ENCODE measurements around the gene ZNF385B. TPM values are rescaled to one million over a fixed set of nuclear protein-coding genes. Genes with fewer than 3 reads are reported as not detected.
"Not testable (repeated sequence)": the region's sequence is repeated elsewhere in the genome, so short reads cannot be mapped to it uniquely, and the experiment has no call there.

The ZNF385B gene
- polyA plus RNA-seq (ENCODE audit: insufficient read length in 12 of 12) = 10 to 100 TPM in 11 of 12 donors, not detected in 1; 11.0 to 32.8 (median 19.8) TPM
- long read RNA-seq, donor 1 = 0 reads
- long read RNA-seq, donor 2, partial matches to known transcripts = 7 of 9 reads
- long read RNA-seq, donor 2, other reads (novel, unspliced or antisense) = 0 of 9 reads
- long read RNA-seq, donor 3, partial matches to known transcripts = 0 of 2 reads
- long read RNA-seq, donor 3, other reads (novel, unspliced or antisense) = 0 of 2 reads
- long read RNA-seq, donor 4, partial matches to known transcripts = 0 of 1 reads
- long read RNA-seq, donor 4, other reads (novel, unspliced or antisense) = 0 of 1 reads
- long read RNA-seq, donor 5, partial matches to known transcripts = 7 of 7 reads
- long read RNA-seq, donor 5, other reads (novel, unspliced or antisense) = 0 of 7 reads
- long read RNA-seq, donor 6 = 0 reads
- long read RNA-seq, donor 7 = 0 reads
- long read RNA-seq, donor 8, partial matches to known transcripts = 0 of 2 reads
- long read RNA-seq, donor 8, other reads (novel, unspliced or antisense) = 0 of 2 reads
- long read RNA-seq, donor 9 = 0 reads
- long read RNA-seq, donor 10, partial matches to known transcripts = 0 of 1 reads
- long read RNA-seq, donor 10, other reads (novel, unspliced or antisense) = 0 of 1 reads
- long read RNA-seq, donor 11, partial matches to known transcripts = 0 of 1 reads
- long read RNA-seq, donor 11, other reads (novel, unspliced or antisense) = 0 of 1 reads

DNA sequence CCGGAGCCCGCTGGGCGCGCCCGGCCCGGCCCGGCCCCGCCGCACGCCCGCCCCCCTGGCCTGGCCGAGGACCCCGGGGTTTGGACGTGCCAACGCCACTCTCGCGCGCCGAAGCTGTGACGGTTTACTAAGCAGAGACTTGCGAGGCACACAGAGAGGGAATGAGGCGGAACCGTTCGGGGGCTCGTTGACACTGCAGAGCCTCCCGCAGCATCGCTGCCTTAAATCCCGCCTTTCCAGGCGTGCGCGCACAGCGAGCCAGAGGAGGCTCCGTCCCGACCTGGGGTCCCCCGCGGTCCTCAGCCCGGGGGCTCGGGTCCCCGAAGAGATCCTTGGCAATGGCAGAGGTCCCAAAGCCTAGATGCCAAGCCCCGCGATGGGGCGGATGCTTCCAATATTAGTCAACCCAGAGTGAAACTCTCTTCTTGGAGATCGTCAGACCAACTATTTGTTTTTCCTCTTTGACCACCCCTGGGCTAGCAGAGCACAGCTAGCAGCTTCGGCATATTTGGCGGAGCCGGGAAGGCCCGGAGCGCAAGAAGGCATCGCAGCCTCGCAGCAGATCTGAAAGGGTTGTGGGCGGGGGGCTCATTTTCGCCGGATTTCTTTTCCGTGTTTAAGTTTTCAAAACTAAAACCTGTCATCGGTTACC, at the start of gene ZNF385B:
Gene ZNF385B (minus strand): TSS at position 197 of the 652 bp plus-strand sequence.
- peak; percentile 23 for DNase-seq

DNA sequence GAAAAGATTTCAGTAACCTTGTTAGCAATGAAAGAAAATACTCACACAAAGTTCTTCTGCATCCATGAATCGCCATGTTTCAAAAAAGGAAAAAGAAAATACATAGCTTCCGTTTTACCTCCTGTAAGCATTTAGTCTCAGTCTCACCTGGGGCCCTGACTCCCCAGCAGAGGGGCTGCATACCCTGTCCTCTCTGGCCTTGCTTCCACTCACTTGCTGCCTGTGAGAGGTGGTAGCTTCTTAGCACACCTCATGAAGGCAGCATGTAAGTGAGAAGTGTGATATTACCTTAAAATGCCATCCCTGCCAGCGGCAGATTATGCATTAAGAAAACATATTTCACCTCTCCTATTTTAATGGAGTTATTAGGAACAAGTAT, 49.3 kb upstream of the ZNF385B start:
- no peak for DNase-seq

DNA sequence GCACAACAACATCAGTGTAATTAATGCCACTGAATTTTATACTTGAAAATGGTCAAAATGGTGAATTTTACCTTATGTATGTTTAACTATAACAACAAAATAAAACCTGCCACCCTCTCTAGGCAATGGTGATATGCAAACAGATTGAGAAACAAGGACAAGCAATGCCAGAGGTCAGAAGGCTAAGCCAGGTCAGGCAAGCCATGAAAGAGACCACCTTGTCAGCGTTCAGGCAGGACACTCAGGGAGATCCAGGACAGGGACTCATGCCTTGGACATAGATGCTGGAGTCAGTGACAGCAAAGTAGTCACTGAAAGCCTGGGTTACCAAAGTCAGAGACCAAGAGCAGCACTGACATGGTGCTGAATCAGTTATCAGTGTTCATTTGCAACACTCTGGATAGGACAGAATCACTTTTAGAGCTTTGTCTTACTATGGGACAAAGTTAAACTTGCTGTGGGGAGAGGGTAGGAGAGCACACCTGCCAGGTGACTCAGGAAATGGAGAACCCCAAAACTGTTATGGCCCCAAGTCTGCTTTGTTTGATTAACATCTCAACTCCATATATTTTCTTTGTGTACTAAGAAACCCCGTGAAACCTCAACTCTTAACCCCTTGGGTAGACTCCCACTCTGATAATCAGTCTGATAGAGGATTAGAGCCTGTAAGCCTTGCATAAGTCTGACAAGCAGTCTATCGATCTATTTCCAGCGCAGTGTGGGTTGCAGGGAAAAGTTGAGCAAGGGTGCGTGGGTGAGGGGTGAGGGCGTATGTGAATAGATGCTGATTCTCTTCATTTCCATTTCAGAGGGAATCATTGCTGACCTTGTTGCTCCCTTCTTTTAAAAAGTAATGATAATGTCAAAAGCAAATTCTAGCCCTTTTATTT, 48.7 kb upstream of the ZNF385B start:
- DNase-seq = no peak

DNA sequence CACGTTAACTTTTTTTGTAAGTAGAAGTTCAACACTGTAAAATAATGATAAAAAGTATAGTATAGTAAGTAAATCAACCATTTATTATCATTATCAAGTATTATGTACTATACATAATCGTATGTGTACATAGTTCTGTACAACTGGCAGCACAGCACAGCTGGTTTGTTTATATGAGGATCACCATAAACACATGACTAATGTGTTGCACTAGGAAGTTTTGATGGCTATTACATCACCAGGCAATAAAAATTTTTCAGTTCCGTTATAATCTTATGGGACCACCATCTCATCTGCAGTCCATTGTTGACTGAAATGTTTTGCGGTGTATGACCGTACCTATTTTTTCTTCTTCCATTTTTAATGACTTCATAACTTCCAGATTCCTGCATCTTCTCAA, 39.2 kb upstream of the ZNF385B start:
- no peak for DNase-seq

DNA sequence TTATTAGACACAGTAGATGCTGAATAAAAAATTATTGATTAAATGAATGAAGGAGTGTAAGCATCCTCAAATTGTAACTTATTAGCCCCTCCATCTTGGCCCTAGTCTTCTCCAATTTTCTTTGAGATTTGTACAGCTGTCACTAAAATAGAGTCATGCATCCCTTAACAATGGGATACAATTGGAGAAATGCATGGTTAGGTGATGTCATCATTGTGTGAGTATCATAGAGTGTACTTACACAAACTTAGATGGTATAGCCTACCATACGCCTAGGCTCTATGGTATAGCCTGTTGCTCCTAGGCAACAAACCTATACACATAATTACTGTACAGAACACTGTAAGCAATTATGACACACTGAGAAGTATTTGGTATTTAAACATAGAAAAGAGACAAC, 38.3 kb upstream of the ZNF385B start:
- DNase-seq = no peak

DNA sequence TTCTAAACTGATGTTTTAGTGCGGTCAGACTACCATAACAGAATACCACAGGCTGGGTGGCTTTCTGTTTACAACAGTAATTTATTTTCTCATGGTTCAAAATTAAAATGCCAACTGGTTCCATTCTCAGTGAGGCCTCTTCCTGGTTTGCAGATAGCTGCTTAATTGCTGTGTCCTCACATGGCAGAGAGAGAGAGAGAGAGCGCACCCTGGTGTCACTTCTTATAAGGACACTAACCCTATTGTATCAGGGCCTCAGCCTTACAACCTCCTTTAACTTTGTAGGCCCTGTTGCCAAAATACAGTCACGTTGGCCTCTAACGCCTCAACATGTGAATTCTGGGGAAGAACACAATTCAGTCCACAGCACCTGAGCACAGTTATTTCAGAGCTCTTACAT, 37.5 kb upstream of the ZNF385B start:
- DNase-seq = no peak

DNA sequence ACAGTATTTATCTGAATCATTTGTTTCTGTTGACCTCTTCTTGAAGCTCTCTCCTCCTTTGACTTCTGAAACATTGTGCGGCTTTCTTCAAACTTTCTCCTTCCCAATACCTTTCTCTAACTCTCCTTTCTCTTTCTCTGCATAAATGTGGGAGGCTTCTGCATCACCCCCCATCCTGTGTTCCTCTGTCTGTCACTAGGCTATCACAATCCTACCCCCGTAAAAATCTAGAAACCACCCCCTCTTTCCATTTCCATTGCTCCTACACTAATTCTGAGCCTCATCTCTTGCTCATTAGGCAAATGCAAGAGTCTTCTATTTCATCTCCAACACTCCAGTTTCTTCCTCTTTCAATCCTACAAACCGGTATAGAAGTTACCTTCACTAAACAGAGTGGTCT, 32.2 kb upstream of the ZNF385B start:
- DNase-seq = no peak

DNA sequence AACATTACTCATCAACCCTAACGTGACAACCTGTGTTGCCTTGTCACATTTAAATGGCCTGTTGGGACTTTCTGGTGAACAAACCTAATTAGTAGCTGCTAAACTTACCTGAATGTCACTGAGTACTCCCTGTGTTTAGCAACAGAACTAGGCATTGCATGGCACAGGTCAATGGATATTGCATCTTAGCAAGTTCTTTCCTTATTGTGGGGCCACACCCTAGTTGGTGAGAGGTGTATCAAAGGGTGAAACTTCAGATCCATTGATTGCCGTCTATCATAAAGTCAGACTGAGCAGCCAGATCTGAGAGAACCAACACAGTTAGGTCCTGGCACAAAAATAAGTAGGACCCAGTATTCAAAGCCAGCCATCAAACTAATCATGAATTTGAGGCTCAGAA, 29.8 kb upstream of the ZNF385B start:
- DNase-seq = no peak

DNA sequence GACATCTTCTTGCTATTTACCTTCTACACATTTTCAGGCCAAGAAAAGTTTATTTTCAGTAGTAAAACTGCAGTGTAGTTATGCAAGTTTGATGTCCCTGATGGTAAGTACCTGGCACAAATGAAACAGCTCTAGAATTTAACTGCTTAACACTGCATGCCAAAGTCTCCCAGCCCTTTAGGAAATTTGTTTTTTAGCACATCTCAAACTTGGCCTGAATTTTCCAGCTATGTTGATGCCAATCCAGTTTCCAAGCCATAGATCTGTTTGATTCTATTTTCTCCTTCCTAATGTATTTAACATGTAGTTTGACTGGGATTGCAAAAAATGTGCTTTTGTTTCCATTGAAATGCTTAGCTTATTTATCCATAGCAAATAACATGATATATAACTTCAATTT, 29.3 kb upstream of the ZNF385B start:
- DNase-seq = peak; percentile 58

DNA sequence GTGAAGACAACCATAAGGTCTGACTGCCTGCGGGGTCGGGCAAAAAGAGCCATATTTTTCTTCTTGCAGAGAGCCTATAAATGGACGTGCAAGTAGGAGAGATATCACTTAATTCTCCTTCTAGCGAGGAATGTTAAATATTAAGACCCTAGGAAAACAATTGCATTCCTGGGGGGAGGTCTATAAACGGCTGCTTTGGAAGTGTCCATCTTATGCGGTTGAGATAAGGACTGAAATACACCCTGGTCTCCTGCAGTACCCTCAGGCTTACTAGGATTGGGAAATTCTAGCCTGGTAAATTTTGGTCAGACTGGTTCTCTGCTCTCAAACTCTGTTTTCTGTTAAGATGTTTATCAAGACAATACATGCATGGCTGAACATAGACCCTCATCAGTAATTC, 27.2 kb upstream of the ZNF385B start:
- DNase-seq = not testable (repeated sequence)

DNA sequence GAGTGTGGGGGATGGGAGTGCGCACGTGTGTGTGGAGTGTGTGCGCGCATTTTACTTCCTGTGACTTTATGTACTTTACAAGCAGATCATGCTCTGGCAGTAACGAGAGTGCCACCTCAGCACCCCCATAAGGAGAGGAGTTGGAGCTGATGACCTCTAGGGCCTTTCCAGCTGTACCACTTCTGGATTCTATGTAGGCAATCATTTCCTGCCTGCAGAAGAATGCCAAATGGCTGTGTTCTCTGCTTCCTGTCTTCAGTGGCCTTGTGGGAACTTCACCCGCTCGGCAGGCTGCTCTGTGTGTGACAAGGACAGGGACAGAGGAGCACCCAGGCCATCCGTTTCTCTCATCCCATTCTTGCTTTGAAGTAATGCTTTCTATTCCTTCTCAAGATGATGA, 22.8 kb upstream of the ZNF385B start:
- no peak for DNase-seq

DNA sequence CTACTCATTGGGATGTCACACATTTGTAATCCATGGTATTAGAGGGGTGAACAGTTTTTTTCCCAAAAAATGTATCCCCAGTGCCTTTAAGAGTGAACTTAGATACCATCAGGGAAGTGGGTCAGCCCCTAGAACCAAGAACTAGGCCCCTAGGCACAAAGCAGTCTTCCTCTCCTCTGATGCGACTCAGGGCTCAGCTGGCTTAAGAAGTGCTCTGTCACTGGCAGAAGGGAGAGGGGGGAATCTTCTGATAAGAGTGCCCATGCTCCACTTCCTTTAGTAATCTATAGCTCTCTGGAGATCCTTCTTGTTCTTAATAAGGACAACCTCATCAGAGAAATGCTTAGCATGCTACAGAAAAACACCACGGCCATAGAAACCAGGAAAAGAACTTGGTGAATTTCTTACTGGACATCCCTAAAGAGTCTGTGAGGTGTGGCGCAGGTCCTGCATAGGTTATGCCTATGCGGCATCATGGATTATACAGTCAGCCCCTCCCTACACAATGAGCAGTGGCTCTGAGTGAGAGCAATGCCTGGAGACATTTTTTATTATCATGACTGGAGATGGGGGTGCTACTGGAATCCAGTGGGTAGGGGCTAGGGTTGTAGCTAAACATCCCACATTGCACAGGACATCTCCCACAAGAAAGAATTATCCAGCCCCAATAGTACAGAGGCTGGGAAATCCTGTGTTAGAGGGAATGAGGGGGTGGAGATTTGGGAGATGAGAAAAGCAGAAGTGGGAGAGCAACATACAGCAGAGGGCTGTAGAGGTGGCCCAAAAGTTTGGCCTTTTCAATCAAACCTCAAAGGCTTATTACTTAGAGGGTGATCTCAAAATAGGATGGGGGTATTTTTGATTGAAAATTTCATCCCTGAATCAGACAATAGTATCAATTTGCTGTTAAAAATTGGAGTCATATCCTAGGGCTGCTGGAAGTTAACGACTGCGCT, 21.7 kb upstream of the ZNF385B start:
- no peak for DNase-seq

DNA sequence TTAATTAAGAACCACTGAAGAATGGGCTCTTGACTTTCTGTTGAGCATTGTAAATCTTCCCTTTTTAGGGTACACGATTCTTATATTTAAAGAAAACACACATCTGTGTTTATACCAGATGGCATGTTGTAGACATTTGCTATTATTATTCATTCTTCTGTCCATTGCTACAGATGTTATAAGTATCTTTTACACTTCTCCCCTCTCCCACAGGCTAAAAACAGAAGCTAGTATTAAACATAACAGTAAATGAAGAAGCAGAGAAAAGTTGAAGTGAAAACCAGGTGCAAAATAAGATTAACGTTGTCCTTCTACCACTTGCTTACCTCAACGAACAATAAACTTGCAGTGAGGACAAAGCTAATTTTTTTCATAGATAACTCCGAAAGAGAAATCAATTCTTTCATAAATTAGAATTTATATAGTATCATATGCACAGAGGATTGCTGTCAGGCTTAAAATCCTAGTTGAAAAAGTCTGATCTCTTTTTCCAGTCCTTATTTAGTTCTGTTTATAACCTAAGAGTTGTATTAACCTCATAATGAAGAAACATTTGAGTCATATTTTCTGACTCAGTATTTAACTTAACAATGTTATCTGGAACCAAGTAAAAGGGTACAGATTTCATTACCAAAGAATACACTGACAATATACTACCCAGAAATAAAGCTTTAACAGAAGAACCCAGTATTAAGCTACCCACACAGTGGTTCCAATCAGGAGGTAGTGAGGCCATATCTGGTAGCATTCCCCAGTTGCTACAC, 16.4 kb upstream of the ZNF385B start:
- DNase-seq = no peak

DNA sequence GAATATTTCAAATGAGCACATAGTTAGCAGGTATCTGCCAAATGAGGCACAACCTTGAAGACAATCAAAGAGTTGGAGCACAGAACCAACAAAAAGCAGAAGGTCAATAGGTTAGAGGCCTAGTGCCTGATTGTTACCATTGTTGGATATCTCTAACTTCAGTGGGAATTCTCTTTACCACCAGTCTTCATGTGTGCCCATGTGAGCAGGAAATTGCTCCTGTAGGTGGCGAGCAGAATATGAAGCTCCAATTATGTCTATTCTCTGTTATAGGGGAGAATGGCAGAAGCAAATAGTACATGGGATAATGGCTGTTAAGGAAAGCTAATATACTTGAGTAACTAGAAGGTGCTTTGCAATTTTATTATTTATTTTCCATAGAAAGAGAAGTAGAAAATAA, 14.9 kb upstream of the ZNF385B start:
- DNase-seq = no peak

DNA sequence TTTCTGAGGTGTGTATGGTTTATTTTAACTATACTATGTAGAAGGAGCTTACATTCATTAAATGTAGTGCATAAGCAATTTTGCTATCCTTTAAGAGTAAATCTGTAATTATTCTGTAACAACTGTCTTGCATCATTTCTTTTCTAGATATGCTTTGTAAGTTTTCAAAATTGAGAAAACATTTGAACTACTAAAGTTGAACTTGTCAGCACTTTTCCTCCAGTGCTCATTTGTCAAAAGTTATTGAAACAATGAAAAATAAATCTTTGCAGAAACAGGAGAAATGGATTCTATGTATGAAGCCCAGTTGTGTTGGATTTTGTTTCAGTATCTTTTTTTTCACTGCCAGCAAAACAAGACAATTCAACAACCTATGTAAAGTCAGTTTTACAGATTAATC, 14.5 kb upstream of the ZNF385B start:
- no peak for DNase-seq

DNA sequence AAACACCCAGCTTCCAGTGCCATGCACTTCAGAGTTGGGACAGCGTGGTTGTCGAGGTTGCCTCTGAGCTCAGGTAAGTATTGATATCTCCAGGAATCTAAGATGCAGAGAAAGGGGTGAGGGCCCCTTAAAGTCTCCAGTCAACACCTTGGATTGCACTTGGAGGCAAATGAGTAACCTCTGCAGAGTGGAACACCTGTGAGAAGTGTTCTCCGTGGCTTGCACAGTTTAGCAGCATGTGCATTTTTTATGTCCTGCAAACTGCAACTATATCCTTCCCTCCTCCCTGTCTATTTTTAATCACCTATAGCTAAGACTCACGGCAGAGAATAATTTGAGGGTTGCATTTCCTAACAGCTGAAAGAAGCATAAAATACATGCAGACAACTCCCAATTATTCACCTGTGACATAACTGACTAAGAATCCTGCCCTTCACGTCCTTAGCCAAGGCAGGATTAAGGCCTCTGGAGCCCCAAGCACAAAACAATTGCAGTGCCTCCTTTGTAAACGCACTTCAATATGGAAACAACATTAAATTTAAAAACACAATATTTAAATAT, 1.6 kb upstream of the ZNF385B start:
- no peak for DNase-seq

DNA sequence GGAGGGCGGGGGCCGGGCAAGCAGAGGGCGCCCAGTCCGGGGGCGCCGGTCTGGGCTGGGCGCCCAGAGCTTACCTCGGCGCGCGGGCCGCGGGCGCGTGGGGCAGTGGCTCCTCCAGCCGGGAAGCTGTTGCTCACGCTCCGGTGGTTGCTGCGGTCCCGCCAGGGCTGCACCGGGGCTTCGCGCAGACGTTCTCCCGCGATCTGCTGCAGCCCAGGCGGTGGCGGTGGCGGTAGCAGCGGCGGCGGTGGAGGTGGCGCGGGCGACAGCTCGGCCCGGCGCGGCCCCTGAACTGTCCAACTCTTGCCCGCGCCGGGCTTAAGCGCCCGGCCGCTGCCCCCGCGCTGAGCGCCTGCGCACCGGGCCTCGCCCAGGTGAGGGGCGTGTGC, 391 bp downstream of the ZNF385B start:
- DNase-seq = no peak

DNA sequence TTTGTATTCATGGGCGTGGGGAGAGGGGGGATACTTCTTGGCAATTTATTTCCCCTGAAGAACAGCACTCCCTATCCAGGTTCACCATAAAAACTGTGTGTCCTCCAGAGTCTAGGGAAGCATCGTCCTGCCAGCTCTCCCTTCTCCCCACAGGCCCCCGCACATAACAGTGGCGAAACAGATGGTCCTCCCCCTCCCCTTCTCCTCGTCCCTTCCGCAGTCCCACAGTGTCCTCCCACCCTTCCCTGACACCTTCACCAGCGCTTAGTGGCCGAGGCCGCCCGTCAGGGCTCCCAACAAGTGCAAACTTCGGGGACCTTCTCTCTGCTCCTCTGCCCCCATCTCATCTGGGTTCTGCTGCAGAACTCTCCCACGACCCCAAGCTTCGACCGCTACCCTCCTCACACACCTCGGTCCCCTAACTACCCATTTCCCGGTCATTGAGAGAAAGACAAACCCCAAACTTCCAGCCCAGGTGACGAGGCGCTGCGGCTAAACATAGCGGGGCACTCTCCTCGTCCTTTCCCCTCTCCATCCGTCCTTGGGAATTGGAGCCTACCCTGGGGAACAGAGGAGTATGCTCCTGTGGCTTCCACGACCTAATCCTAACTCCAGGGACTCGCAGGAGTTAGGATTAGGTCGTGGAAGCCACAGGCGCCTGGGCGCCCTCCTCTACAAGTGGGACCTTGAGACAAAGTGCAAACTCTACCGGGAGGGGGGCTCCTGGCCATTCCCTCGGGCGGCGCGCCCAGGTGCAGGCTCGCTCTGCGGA, 971 bp downstream of the ZNF385B start:
- no peak for DNase-seq

DNA sequence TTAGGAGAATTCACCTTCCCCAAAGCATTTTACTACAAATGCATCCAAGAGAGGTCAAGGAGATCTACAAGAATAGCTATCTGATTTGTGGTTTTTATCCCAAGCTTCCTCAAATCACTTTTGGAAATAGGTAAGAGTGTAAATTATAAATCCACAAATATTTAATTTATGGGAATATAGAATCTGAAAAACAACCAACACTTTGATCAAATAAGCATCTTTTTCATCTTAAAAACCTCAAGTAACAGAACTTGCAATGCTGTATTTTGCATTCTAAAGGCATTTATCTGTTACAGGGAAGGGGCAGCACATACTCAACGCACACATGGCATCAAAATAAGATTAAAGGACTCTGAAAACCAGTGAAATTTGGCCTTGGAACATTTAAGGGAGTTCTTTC, 1.9 kb downstream of the ZNF385B start:
- DNase-seq = no peak
